HepG2 (cell line): ENCODE measurements around the gene OSTF1. TPM values are rescaled to one million over a fixed set of nuclear protein-coding genes. Genes with fewer than 3 reads are reported as not detected.

Experiments
- ARID5B ChIP-seq: IDR thresholded peaks from 2 replicates; pipeline ENCODE4 v1.4.0; 2020; ENCODE audit warnings: mild to moderate bottlenecking, missing genetic modification reagents
- ATF7 ChIP-seq, 2 experiments: fragments of 450-650 bp in 1 of 2; sonication (generic) in 1 of 2; formaldehyde crosslinking in 1 of 2; IDR thresholded peaks; 2 replicates each; pipeline versions ENCODE4 v1.4.0 to v1.6.1; 2016 to 2020; ENCODE audit warnings: antibody characterized with exemption in 1 of 2, mild to moderate bottlenecking in 1 of 2, missing genetic modification reagents in 1 of 2
- BCL6 ChIP-seq: IDR thresholded peaks from 2 replicates; pipeline ENCODE4 v1.6.1; 2016; ENCODE audit warnings: missing genetic modification reagents, missing compliant biosample characterization
- DRAP1 ChIP-seq: IDR thresholded peaks from 2 replicates; pipeline ENCODE4 v1.6.1; 2016; ENCODE audit warnings: missing genetic modification reagents, missing compliant biosample characterization
- HDAC2 ChIP-seq: sonication (generic); formaldehyde crosslinking; IDR thresholded peaks from 2 replicates; pipeline ENCODE4 v1.4.0; 2020; ENCODE audit warnings: missing genetic modification reagents
- HOXA3 ChIP-seq: sonication (generic); formaldehyde crosslinking; IDR thresholded peaks from 2 replicates; pipeline ENCODE4 v1.5.0; 2020; ENCODE audit warnings: missing genetic modification reagents
- KLF9 ChIP-seq: IDR thresholded peaks from 2 replicates; pipeline ENCODE4 v1.6.1; 2016; ENCODE audit warnings: low read depth
- NFKBIZ ChIP-seq: IDR thresholded peaks from 2 replicates; pipeline ENCODE4 v1.6.1; 2018; ENCODE audit warnings: missing genetic modification reagents, missing compliant biosample characterization
- NR2F6 ChIP-seq, 2 experiments: IDR thresholded peaks; 2 replicates each; pipeline ENCODE4 v1.6.1; 2016; ENCODE audit warnings: antibody characterized with exemption in 1 of 2, mild to moderate bottlenecking in 1 of 2
- PATZ1 ChIP-seq: sonication (generic); formaldehyde crosslinking; IDR thresholded peaks from 2 replicates; pipeline ENCODE4 v1.4.0; 2020; ENCODE audit warnings: missing genetic modification reagents
- PITX1 ChIP-seq: sonication (generic); formaldehyde crosslinking; IDR thresholded peaks from 2 replicates; pipeline ENCODE4 v1.5.1; 2020; ENCODE audit warnings: mild to moderate bottlenecking, missing genetic modification reagents
- SCMH1 ChIP-seq: sonication (generic); formaldehyde crosslinking; IDR thresholded peaks from 2 replicates; pipeline ENCODE4 v1.9.0; 2021; ENCODE audit warnings: missing genetic modification reagents, mild to moderate bottlenecking, borderline replicate concordance
- TBX3 ChIP-seq: fragments of 450-650 bp; IDR thresholded peaks from 2 replicates; pipeline ENCODE4 v1.6.1; 2017; ENCODE audit warnings: antibody characterized with exemption, mild to moderate bottlenecking, inconsistent platforms, borderline replicate concordance
- TEAD3 ChIP-seq: optimal IDR thresholded peaks from 2 replicates; pipeline ENCODE3; 2016; ENCODE audit warnings: borderline replicate concordance
- TFE3 ChIP-seq: IDR thresholded peaks from 2 replicates; pipeline ENCODE4 v1.6.1; 2016
- XRCC5 ChIP-seq: fragments of 200-400 bp; formaldehyde crosslinking; optimal IDR thresholded peaks from 2 replicates; pipeline ENCODE3; 2017; ENCODE audit warnings: mild to moderate bottlenecking, low read length
- ZFX ChIP-seq: sonication (generic); formaldehyde crosslinking; IDR thresholded peaks from 2 replicates; pipeline ENCODE4 v1.4.0; 2020; ENCODE audit warnings: mild to moderate bottlenecking, low read depth, missing genetic modification reagents, moderate library complexity
- ZNF263 ChIP-seq: sonication (generic); formaldehyde crosslinking; IDR thresholded peaks from 2 replicates; pipeline ENCODE4 v1.4.0; 2020; ENCODE audit warnings: missing genetic modification reagents
- ZNF430 ChIP-seq: sonication (generic); formaldehyde crosslinking; IDR thresholded peaks from 2 replicates; pipeline ENCODE4 v1.9.0; 2021; ENCODE audit warnings: mild to moderate bottlenecking, missing genetic modification reagents
- ZNF460 ChIP-seq: sonication (generic); formaldehyde crosslinking; IDR thresholded peaks from 2 replicates; pipeline ENCODE4 v1.5.1; 2020; ENCODE audit warnings: missing genetic modification reagents, mild to moderate bottlenecking, borderline replicate concordance
- ZNF501 ChIP-seq: sonication (generic); formaldehyde crosslinking; IDR thresholded peaks from 2 replicates; pipeline ENCODE4 v1.5.1; 2020; ENCODE audit warnings: mild to moderate bottlenecking, moderate library complexity, missing genetic modification reagents
- ZSCAN30 ChIP-seq: sonication (generic); formaldehyde crosslinking; IDR thresholded peaks from 2 replicates; pipeline ENCODE4 v1.5.0; 2020; ENCODE audit warnings: mild to moderate bottlenecking, missing genetic modification reagents
- polyA plus RNA-seq, 8 experiments: library from polyadenylated mRNA; depleted of rRNA in 3 of 8; stranded (reverse) in 7 of 8; unstranded in 1 of 8; fragments of >200 nt; fragmentation: Illumina TruSeq in 4 of 8; extraction: Trizol in 4 of 8; gene quantifications; 2 replicates each; pipeline versions ENCODE4 v1.2.1 to v1.2.3, GENCODE V29; 2011 to 2016; ENCODE audit warnings: low read depth in 4 of 8, missing spikeins in 1 of 8, mixed read lengths in 1 of 8; ENCODE audit not compliant: insufficient read depth in 1 of 8
- total RNA-seq, 5 experiments: library from RNA; depleted of rRNA; stranded (reverse); fragments of >200 nt; fragmentation: Illumina TruSeq; extraction: Trizol; gene quantifications; 2 replicates each; pipeline ENCODE4 v1.2.3, GENCODE V29; 2016; ENCODE audit warnings: low read depth in 1 of 5

OSTF1 gene
- total and polyA plus RNA-seq, 2 of the 13 experiments (the other 11 are each of a cell fraction or from before 2014, with no cell fraction given), result 16.8 to 39.0 TPM

GRCh38 chr9:75083188-75083970 is 4.9 kb upstream of the OSTF1 start (continued):
- TF ChIP-seq ZNF460 (CRISPR knock-in tag) (no peak), PITX1 (CRISPR knock-in tag) (no peak), TFE3 (CRISPR knock-in tag) (peak; percentile 76), ATF7 (IDR thresholded peaks at IDR 0.05) (no peak), ATF7 (CRISPR knock-in tag; IDR thresholded peaks at IDR 0.05) (no peak), NFKBIZ (CRISPR knock-in tag) (0 out of 2 replicates have a peak, but pooled peaks have one; percentile 12), ZSCAN30 (no peak), PATZ1 (CRISPR knock-in tag) (0 out of 2 replicates have a peak, but pooled peaks have one; percentile 12), KLF9 (no peak), ZNF430 (CRISPR knock-in tag) (0 out of 2 replicates have a peak, but pooled peaks have one; percentile 36), TEAD3 (peak; percentile 76), ZNF501 (CRISPR knock-in tag) (0 out of 2 replicates have a peak, but pooled peaks have one; percentile 15), ZFX (CRISPR knock-in tag) (peak; percentile 59), TBX3 (no peak), ZNF263 (CRISPR knock-in tag) (peak; percentile 94), DRAP1 (CRISPR knock-in tag) (peak; percentile 31; the same call in 1 of the 2 replicates), SCMH1 (CRISPR knock-in tag) (no peak), HDAC2 (0 out of 2 replicates have a peak, but pooled peaks have one; percentile 33), XRCC5 (peak; percentile 49), BCL6 (0 out of 2 replicates have a peak, but pooled peaks have one; percentile 8), NR2F6 (IDR thresholded peaks at IDR 0.05) (no peak; the same call in 1 of the 2 replicates), NR2F6 (CRISPR knock-in tag; IDR thresholded peaks at IDR 0.05) (0 out of 2 replicates have a peak, but pooled peaks have one; percentile 28), HOXA3 (CRISPR knock-in tag) (0 out of 2 replicates have a peak, but pooled peaks have one; percentile 44), ARID5B (CRISPR knock-in tag) (peak; percentile 42; the same call in 1 of the 2 replicates)
